DND-41 (cell line): ENCODE data around the gene SLC17A9.

Source experiments
- EZH2 ChIP-seq: IDR thresholded peaks from 3 replicates; pipeline ENCODE4 v1.6.1; 2012; ENCODE audit warnings: borderline replicate concordance, low read depth, mild to moderate bottlenecking, moderate library complexity, low read length, inconsistent platforms; ENCODE audit not compliant: severe bottlenecking
- TF ChIP-seq, protein P1 (sequence below): IDR thresholded peaks from 2 replicates; pipeline ENCODE4 v1.5.1; 2012; ENCODE audit warnings: borderline replicate concordance, low read length, moderate library complexity, mild to moderate bottlenecking; ENCODE audit not compliant: poor library complexity, severe bottlenecking; ENCODE audit errors: extremely low read depth

- TF ChIP-seq, protein P1, sequence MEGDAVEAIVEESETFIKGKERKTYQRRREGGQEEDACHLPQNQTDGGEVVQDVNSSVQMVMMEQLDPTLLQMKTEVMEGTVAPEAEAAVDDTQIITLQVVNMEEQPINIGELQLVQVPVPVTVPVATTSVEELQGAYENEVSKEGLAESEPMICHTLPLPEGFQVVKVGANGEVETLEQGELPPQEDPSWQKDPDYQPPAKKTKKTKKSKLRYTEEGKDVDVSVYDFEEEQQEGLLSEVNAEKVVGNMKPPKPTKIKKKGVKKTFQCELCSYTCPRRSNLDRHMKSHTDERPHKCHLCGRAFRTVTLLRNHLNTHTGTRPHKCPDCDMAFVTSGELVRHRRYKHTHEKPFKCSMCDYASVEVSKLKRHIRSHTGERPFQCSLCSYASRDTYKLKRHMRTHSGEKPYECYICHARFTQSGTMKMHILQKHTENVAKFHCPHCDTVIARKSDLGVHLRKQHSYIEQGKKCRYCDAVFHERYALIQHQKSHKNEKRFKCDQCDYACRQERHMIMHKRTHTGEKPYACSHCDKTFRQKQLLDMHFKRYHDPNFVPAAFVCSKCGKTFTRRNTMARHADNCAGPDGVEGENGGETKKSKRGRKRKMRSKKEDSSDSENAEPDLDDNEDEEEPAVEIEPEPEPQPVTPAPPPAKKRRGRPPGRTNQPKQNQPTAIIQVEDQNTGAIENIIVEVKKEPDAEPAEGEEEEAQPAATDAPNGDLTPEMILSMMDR = peak; percentile 1
- no peak for TF ChIP-seq EZH2
Observed at GRCh38 chr20:62938105-62938888, 14.2 kb upstream of the SLC17A9 start, which contains the start of gene GID8.
